ENCODE results near the gene SNAI1.

The SNAI1 gene

DNA sequence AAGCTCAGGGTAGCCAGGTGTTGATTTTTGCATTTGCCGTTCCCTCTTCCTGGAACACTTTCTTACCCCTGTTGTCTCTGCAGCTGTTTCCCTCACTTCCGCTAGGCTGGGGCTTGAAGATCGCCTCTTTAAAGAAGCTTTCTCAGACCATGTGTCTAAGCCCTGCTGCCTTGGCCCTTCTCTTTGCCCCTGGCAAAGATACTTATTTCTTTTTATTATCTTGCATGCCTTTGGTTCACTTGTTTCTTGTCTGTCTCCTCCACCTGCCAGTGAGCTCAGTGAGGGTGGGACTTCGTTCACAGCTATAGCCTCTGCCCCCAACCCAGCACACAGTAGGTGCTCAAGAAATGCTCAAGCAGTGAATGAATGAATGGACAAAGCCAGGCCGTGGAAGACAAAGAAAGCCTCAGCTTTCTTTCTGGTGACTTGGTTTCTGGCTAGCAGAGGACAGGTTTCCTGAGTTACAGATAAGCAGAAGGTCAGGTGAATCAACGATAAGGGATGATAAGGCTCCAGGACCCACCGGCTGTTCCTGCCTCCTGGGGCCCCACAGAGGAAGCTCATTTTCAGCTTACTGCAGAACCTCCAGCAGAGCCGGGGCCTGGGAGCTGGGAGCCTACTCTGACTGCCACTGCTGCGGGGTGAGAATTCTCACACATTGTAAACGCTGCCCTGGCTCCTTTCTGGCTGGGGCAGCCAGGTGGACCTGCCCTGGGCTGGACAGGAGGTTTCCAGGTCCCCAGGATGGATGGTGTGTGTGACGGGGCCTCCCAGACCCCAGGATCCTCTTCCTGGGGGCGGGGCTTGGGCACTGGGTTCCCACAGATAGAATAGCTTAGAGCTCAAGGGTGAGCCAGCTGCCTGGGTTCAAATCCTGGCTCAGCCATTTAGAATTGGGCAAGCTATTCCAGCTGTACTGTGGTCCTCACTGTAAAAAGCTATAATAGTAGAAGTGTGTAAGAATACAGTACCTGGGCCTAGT lies 29.8 kb downstream of the SNAI1 start:
- H3K4me3 ChIP-seq (ENCODE audit: control insufficient read depth, low read depth, low read length): no peak overlapping the region
- DNase-seq (ENCODE audit: low read depth): no peak
- TF ChIP-seq, protein P1, sequence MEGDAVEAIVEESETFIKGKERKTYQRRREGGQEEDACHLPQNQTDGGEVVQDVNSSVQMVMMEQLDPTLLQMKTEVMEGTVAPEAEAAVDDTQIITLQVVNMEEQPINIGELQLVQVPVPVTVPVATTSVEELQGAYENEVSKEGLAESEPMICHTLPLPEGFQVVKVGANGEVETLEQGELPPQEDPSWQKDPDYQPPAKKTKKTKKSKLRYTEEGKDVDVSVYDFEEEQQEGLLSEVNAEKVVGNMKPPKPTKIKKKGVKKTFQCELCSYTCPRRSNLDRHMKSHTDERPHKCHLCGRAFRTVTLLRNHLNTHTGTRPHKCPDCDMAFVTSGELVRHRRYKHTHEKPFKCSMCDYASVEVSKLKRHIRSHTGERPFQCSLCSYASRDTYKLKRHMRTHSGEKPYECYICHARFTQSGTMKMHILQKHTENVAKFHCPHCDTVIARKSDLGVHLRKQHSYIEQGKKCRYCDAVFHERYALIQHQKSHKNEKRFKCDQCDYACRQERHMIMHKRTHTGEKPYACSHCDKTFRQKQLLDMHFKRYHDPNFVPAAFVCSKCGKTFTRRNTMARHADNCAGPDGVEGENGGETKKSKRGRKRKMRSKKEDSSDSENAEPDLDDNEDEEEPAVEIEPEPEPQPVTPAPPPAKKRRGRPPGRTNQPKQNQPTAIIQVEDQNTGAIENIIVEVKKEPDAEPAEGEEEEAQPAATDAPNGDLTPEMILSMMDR (IDR thresholded peaks at IDR 0.05; ENCODE audit: control insufficient read depth, insufficient read depth, low read depth, low read length, missing control alignments): no peak

DNA sequence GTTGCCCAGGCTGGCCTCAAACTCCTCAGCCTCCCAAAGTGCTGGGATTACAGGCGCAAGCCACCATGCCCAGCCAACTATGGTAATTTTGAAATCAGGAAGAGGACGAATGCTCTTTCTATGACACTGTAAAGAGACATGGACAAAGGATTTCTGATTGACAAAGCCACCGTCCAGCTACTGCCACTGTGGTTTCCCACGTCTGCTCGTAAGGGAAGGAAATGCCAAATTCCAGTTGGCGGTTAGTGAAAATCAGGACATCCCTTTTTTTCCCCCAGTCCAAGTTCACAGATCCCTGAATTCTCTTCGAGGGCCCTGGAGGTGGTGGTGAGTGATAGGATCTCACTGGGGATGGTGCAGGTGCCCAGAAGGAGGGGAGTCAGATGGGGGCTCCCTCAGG lies 31.2 kb downstream of the SNAI1 start:
- no peak for DNase-seq (ENCODE audit: low read depth)
- H3K4me3 ChIP-seq (ENCODE audit: control insufficient read depth, low read depth, low read length): no peak overlapping the region
- TF ChIP-seq, protein P1 (IDR thresholded peaks at IDR 0.05; ENCODE audit: control insufficient read depth, insufficient read depth, low read depth, low read length, missing control alignments): no peak

DNA sequence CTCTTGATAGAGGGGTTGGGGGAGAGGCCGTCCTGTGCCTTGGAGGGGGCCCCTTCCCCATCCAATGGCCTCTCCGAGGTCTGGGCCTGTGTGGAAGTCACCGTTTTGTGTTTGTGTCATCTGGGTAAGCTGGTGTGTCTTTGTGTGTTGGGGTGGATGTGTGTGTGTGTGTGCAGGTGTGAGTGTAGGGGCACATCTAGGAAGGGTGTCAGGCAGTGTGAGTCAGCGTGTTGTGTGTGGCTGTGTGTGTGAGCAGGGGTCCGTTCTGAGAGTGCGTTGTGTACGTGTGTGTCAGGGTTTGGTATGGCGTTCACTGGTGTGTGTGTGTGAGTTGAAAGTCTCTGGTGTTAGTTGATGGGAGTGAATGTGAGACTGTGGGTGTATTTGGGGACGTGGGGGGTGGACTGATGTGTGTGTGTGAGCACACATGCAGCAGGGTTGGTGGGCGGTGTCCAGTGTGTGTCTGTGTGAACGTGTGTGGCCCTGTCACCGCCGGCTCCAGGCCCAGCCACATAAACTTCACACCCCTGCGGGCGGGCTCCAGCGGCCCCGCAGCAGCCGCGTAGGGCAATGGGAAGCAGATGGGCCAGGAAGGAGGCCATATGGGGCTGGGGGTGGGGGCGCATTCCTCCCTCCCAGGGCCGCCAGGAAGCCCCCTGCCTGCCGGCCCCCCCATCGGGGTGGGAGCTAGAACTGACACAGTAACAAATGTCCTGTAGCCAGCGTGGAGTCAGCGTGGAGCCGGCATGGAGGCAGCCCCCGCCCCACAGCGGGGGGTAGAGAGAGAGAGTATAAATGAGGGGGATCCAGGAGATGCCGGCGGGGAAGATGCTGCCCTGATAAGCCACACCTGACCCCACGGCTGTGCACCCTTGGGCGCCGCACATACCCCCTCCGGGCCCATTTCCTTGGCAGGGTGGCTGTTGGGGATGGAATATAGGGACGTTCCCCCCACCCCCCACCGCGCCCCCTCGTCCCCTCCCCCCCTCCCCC lies 32.1 kb downstream of the SNAI1 start:
- no peak overlapping the region for H3K4me3 ChIP-seq (ENCODE audit: control insufficient read depth, low read depth, low read length)
- no peak for DNase-seq (ENCODE audit: low read depth)
- TF ChIP-seq, protein P1 (IDR thresholded peaks at IDR 0.05; ENCODE audit: control insufficient read depth, insufficient read depth, low read depth, low read length, missing control alignments): no peak

DNA sequence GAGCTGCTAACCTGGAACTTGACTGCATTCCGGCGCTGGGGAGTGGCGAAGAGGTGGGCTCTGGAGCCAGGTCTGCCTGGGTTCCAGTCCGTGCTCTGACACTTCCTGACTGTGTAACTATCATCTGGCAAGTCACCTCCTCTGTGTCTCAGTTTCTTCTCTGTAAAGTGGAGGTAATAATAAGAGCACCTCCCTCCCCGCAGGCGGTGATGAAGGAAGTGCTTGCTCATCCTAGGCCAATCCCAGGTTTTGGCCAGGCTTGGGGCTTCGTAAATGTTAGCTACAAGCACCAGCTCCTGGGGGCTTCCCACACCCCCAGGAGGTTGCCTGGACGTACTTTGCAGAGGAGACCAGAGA lies 32.8 kb downstream of the SNAI1 start:
- no peak overlapping the region for H3K4me3 ChIP-seq (ENCODE audit: control insufficient read depth, low read depth, low read length)
- TF ChIP-seq, protein P1 (IDR thresholded peaks at IDR 0.05; ENCODE audit: control insufficient read depth, insufficient read depth, low read depth, low read length, missing control alignments): no peak
- no peak for DNase-seq (ENCODE audit: low read depth)

DNA sequence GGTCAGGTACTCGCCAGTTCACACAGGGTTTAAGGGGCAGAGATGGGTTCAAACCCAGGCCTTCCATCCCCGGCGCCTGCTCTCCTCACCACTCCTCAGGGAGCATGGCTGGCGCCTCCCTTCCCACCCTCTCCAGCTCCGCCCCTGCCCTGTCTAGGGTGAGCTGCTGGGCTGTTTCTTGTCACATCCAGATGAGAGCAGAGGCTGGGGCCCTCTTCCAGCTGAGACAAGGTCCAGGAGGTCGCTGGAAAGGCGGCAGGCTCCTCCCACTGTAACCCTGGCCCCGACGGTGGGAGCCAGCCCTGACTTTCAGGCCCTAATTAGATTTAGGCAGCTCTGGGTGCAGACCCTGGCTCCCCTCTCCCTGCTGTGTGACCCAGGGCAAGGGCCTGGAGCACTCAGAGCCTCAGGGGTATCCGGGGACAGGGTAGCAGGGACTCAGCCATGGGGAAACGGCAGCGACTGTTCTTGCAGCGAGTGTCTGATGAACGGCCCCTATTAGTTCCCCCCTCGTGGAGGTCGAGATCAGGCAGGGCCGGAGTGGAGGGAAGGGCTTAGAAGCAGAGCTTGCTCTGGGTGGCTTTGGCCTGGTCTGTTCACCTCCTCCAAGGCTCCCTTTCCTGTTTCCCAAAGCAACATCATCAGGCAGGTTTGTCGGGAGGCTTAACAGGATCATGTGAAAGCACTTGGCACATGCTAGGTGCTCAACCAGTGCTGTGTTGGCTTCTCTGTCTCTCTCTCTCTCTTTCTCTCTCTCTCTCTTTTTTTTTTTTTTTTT lies 33.4 kb downstream of the SNAI1 start:
- no peak overlapping the region for H3K4me3 ChIP-seq (ENCODE audit: control insufficient read depth, low read depth, low read length)
- no peak for DNase-seq (ENCODE audit: low read depth)
- TF ChIP-seq, protein P1 (IDR thresholded peaks at IDR 0.05; ENCODE audit: control insufficient read depth, insufficient read depth, low read depth, low read length, missing control alignments): no peak

DNA sequence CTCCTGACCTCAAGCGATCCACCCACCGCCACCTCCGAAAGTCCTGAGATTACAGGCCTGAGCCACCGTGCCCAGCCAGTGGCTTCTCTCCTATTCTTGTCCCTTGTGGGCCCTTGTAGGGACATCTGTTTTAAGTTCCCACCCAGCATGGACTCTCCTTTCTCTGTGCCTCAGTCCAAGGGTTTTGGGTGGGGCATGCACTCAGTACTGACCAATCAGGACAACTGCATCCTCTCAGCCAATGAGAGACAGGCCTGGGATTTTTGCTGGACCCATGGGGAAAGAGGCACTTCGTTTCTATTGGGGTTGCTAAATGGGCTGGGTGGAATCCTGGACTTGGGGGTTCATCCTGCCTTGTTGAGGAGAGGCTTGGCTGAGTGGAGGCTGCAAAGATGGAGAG lies 34.4 kb downstream of the SNAI1 start:
- H3K4me3 ChIP-seq (ENCODE audit: control insufficient read depth, low read depth, low read length): no peak overlapping the region

More for the DNA sequence above, 34.4 kb downstream of the SNAI1 start:
- no peak for DNase-seq (ENCODE audit: low read depth)
- TF ChIP-seq, protein P1 (IDR thresholded peaks at IDR 0.05; ENCODE audit: control insufficient read depth, insufficient read depth, low read depth, low read length, missing control alignments): no peak
